Esophagus squamous epithelium (tissue), 5 donors: ENCODE data around the gene DLL4. TPM values are rescaled to one million over a fixed set of nuclear protein-coding genes. Genes with fewer than 3 reads are reported as not detected.
A peak's percentile ranks its signal among the peaks of the same experiment; 100 is the strongest.

Experiments
- DNase-seq: peaks from one replicate; lab custom pipeline; 2025; lab: John Stamatoyannopoulos, UW
- H3K27ac ChIP-seq, 4 donors: fragments of 200-600 bp; sonication (generic); one replicate each; pipeline ENCODE4 v1.5.1; 2016 to 2019; ENCODE audit warnings: mild to moderate bottlenecking in 1 of 4
- H3K27me3 ChIP-seq, 4 donors: fragments of 200-600 bp; sonication (generic); 1 replicate in 3 of 4; 2 replicates in 1 of 4; pipeline versions ENCODE4 v1.5.1 to v1.6.0; 2017 to 2021; ENCODE audit warnings: antibody characterized with exemption in 1 of 4
- H3K36me3 ChIP-seq, 3 donors: fragments of 200-600 bp; sonication (generic); one replicate each; pipeline ENCODE4 v1.5.1; 2016 to 2019
- H3K4me1 ChIP-seq, 3 donors: fragments of 200-600 bp; sonication (generic); one replicate each; pipeline ENCODE4 v1.5.1; 2017 to 2019
- H3K4me3 ChIP-seq, 4 donors: fragments of 200-600 bp; sonication (generic); 1 replicate in 3 of 4; 2 replicates in 1 of 4; pipeline ENCODE4 v1.5.1; 2016 to 2019; ENCODE audit warnings: mild to moderate bottlenecking in 2 of 4, moderate library complexity in 1 of 4
- H3K9me3 ChIP-seq, 3 donors: fragments of 200-600 bp; sonication (generic); one replicate each; pipeline ENCODE4 v1.5.1; 2016 to 2019
- POLR2A ChIP-seq, 4 donors: fragments of 450-650 bp; IDR thresholded peaks; one replicate each; pipeline ENCODE4 v1.6.1; 2017; ENCODE audit warnings: antibody characterized with exemption in 4 of 4, mild to moderate bottlenecking in 4 of 4, moderate library complexity in 3 of 4
- WGBS, 2 donors: methylation state at CpG; one replicate each; pipeline ENCODE4 v1.1.5; 2018; 5-methylcytosine and 5-hydroxymethylcytosine counted together
- intact Hi-C: fragments of 100-400 bp; cut with DNase I; formaldehyde crosslinking; loops from one replicate; pipeline ENCODE4 v1.15.0; 2022
- total RNA-seq, 4 donors: library from RNA; depleted of rRNA; stranded (reverse); fragments of >200 nt; gene quantifications; one replicate each; pipeline ENCODE4 v1.1.0, GENCODE V29; 2016
- TF ChIP-seq, protein P1 (sequence below), 6 experiments: fragments of 450-650 bp in 4 of 6; fragments of 200-600 bp in 2 of 6; sonication (generic) in 2 of 6; IDR thresholded peaks; one replicate each; pipeline ENCODE4 v1.5.1; 2016 to 2019; ENCODE audit warnings: antibody characterized with exemption in 6 of 6, mild to moderate bottlenecking in 4 of 6, moderate library complexity in 4 of 6
- donor health status: DM: yes; HTN: yes; CAD: no.

Gene DLL4
- total RNA-seq, 4 donors from 2014 or later = 0.68 to 4.6 (median 1.3) TPM

DNA sequence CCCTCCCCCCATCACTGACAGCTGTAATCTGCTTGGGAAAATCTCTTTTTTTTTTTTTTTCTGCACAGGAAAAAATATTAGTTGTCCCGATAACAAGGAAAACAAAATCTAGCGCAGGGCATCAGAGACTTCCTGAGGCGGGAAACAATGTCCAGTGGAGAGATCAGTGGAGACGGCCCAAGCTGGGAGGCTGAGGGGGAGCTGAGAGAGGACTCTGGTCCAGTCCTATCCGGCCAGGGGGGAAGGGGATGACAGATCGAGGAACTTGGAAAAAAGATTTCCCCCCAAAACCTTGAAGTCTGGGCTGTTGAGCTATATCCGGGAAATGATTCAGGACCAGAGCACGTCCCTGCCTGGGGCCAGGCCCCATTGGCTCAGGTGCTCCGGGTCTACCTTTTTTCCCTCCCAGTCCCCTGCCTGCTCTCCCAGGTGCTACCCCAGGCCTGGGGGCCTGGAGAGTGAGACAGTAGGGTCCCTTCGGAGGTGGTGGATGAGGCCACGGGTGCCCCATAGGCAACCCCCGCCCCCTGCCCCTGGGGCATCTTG, 14.0 kb upstream of the DLL4 start:
- H3K4me1 ChIP-seq = peaks cover 0 to 33% (median 9%) of the 10 kb centered on the region in 3 donors
- no peaks in the 10 kb centered on the region for H3K36me3 ChIP-seq
- no peak for DNase-seq
- H3K4me3 ChIP-seq = no peak overlapping the region
- H3K9me3 ChIP-seq = no peaks in the 10 kb centered on the region
- H3K27ac ChIP-seq = peak overlapping the region in 1 of 4 donors; percentile 9
- intact Hi-C loops = no loop called here
- WGBS, 2 donors = 73 to 77% methylated on average over 7 to 8 of the region's 12 CpGs
- H3K27me3 ChIP-seq = peaks cover 0 to 23% (median 0%) of the 10 kb centered on the region in 4 donors
- TF ChIP-seq, protein P1, sequence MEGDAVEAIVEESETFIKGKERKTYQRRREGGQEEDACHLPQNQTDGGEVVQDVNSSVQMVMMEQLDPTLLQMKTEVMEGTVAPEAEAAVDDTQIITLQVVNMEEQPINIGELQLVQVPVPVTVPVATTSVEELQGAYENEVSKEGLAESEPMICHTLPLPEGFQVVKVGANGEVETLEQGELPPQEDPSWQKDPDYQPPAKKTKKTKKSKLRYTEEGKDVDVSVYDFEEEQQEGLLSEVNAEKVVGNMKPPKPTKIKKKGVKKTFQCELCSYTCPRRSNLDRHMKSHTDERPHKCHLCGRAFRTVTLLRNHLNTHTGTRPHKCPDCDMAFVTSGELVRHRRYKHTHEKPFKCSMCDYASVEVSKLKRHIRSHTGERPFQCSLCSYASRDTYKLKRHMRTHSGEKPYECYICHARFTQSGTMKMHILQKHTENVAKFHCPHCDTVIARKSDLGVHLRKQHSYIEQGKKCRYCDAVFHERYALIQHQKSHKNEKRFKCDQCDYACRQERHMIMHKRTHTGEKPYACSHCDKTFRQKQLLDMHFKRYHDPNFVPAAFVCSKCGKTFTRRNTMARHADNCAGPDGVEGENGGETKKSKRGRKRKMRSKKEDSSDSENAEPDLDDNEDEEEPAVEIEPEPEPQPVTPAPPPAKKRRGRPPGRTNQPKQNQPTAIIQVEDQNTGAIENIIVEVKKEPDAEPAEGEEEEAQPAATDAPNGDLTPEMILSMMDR (IDR thresholded peaks at IDR 0.05) = no peak
- TF ChIP-seq POLR2A (IDR thresholded peaks at IDR 0.05) = no peak

DNA sequence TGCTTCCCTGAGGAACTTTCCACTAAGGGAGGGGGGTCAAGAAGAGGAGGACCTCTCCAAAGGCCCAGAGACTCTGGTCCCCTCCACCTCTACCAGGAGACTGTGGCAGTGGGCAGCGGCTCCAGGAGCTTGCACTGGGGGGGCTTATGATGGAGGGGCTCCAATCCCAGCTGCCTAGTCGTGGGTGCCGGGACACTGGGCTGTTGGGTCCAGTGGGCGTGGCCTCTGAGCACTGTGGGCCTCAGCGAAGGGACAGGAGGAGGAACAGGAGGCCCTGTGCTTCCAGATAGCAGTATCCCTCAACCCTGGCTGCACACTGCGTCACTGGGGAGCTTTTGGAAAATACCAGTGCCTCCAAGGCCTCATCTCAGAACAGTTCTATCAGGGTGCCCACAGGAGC, 13.5 kb upstream of the DLL4 start:
- no peak overlapping the region for H3K27ac ChIP-seq

DNA sequence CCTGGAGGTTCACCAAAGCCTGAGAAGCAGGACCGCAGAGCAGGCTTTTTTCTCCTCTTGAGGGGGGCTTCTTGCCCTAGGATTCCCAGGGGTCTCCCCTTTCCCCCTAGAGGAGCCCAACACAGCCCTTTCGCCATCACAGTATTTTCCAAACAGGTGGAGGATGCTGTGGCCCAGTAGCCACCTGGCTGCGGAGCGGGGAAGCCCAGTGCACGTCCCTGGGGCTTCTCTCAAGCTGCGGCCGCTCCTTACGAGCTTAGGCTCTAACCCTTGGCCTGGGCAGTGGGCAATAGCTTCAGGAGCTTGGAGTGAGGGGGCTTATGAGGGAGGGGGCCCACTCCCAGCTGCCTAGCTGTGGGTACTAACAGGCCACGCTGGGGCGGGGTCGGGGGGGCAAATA, 11.6 kb upstream of the DLL4 start:
- peak overlapping the region in 2 of 4 donors; percentile 2 to 23 for H3K4me3 ChIP-seq
- H3K9me3 ChIP-seq = no peaks in the 10 kb centered on the region
- H3K4me1 ChIP-seq = peaks cover 0 to 14% (median 0%) of the 10 kb centered on the region in 3 donors
- 50% methylated on average over 1 of the region's 11 CpGs; no CpG with 5 or more reads in 1 of the 2 donors for WGBS, 2 donors
- intact Hi-C loops = no loop called here
- no peak for TF ChIP-seq POLR2A (IDR thresholded peaks at IDR 0.05)
- TF ChIP-seq, protein P1 (IDR thresholded peaks at IDR 0.05) = no peak
- no peak for DNase-seq
- peaks cover 0 to 43% (median 0%) of the 10 kb centered on the region in 4 donors for H3K27me3 ChIP-seq
- no peaks in the 10 kb centered on the region for H3K36me3 ChIP-seq
- peak overlapping the region in 3 of 4 donors; percentile 30 to 67 (median 57) for H3K27ac ChIP-seq

More for the DNA sequence above, 13.5 kb upstream of the DLL4 start:
- peaks cover 0 to 31% (median 9%) of the 10 kb centered on the region in 3 donors for H3K4me1 ChIP-seq
- no peaks in the 10 kb centered on the region for H3K9me3 ChIP-seq
- WGBS, 2 donors = 90% methylated on average over 1 of the region's 6 CpGs; no CpG with 5 or more reads in 1 of the 2 donors
- no peak for DNase-seq
- H3K4me3 ChIP-seq = no peak overlapping the region
- TF ChIP-seq, protein P1 (IDR thresholded peaks at IDR 0.05) = no peak
- TF ChIP-seq POLR2A (IDR thresholded peaks at IDR 0.05) = no peak
- intact Hi-C loops = no loop called here
- no peaks in the 10 kb centered on the region for H3K36me3 ChIP-seq
- H3K27me3 ChIP-seq = peaks cover 0 to 26% (median 0%) of the 10 kb centered on the region in 4 donors

DNA sequence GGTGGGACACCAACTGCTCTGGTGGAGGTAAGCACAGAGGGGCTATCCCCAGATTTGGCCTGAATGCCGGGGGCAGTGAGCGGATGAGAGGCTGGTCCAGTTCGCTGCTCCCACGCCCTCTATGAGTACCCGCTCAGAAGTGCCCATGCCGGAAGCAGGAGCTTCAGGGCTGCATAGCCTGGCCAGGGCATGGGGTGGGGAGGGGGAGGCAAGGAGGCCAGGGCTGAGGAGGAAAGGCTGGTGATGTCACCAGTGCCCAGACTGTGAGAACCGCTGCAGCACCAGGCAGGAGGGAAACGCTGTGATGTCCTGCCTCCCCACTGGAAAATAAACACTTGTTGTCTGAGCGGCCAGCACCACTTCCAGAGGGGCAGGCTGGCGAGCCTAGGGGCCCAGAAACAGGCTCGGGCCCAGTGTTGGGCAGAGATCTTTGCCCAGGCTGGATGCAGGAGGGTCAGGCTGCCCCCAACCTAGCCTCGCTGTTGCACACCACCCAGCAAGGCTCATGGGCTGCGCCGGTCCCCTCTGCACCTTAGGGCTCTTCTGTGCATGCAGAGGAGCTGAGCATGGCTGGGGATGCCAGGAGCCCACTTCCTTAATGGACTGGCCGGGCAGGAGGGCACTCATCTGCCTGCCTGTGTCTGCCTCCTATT, 10.9 kb upstream of the DLL4 start:
- Histone ChIP-seq H3K9me3 (no peaks in the 10 kb centered on the region), H3K4me3 (peak overlapping the region in 2 of 4 donors; percentile 2 to 23), H3K27me3 (peaks cover 0 to 50% (median 0%) of the 10 kb centered on the region in 4 donors), H3K4me1 (peaks cover 0 to 12% (median 0%) of the 10 kb centered on the region in 3 donors), H3K27ac (peak overlapping the region in 3 of 4 donors; percentile 30 to 67 (median 57)), H3K36me3 (no peaks in the 10 kb centered on the region)
- TF ChIP-seq POLR2A (IDR thresholded peaks at IDR 0.05) = no peak
- TF ChIP-seq, protein P1 (IDR thresholded peaks at IDR 0.05) = no peak
- no peak for DNase-seq
- 70 to 71% methylated on average over 2 to 8 of the region's 15 CpGs for WGBS, 2 donors
- intact Hi-C loops = no loop called here

DNA sequence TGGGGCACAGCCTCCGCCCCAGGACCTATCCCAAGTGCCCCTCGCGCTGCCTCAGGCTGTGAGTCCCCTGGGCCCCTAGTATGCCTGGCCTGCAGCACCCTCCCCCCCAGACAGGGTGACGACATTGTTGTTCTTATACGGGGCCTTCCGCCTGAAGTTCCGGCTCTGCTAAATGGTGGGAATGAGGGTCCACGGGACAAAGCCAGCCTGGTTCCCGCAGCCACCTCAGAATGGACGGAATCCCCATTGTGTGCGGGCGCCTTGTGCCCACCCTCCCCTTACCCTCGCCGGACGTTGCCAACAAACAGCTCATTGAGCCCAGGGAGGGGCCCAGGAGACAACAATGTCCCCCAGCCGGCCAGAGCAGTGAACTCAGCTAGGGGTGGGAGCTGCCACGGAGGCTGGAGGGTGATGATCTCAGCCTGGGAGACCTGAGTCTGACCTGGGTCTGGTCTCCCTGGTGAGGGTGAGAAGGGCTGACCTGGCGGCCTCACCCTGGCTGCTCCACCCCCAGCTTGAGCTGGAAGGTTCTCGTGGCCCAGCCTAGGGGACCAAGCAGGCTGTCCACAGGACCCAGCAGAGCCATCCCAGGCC, 10.2 kb upstream of the DLL4 start:
- Histone ChIP-seq H3K4me3 (peak overlapping the region in 1 of 4 donors; percentile 23), H3K27me3 (peaks cover 0 to 56% (median 0%) of the 10 kb centered on the region in 4 donors), H3K9me3 (no peaks in the 10 kb centered on the region), H3K4me1 (peaks cover 0 to 12% (median 0%) of the 10 kb centered on the region in 3 donors), H3K27ac (peak overlapping the region in 3 of 4 donors; percentile 30 to 67 (median 57)), H3K36me3 (no peaks in the 10 kb centered on the region)
- intact Hi-C loops = no loop called here
- TF ChIP-seq POLR2A (IDR thresholded peaks at IDR 0.05) = no peak
- TF ChIP-seq, protein P1 (IDR thresholded peaks at IDR 0.05) = no peak
- WGBS, 2 donors = 54 to 71% methylated on average over 1 to 4 of the region's 19 CpGs
- DNase-seq = no peak
